Cardiac fibroblast (primary cell): ENCODE data around the gene KRTAP1-4.

ENCODE experiments used
- DNase-seq, 2 donors: peaks; one replicate each; pipeline versions ENCODE4 v3.0.0 to v3.0.0-alpha.2; 2010; ENCODE audit warnings: low read depth in 2 of 2
- H3K4me3 ChIP-seq, 2 donors: replicated peaks in 1 of 2; 1 replicate in 1 of 2; 2 replicates in 1 of 2; pipeline ENCODE4 v1.5.1; 2011; ENCODE audit warnings: low read depth in 2 of 2, low read length in 2 of 2, mild to moderate bottlenecking in 2 of 2, moderate library complexity in 1 of 2
- CTCF ChIP-seq: IDR thresholded peaks from one replicate; pipeline ENCODE4 v1.5.1; 2011; ENCODE audit warnings: low read depth, mild to moderate bottlenecking, low read length, inconsistent platforms

KRTAP1-4 gene

GRCh38 chr17:41019415-41019814, 10.6 kb downstream of the KRTAP1-4 start:
- H3K4me3 ChIP-seq: no peak overlapping the region
- TF ChIP-seq CTCF: no peak

GRCh38 chr17:41018541-41018940, 11.5 kb downstream of the KRTAP1-4 start:
- H3K4me3 ChIP-seq: no peak overlapping the region
- no peak for DNase-seq
- TF ChIP-seq CTCF: no peak

More at GRCh38 chr17:41019415-41019814, 10.6 kb downstream of the KRTAP1-4 start:
- DNase-seq: no peak

GRCh38 chr17:41016578-41017215, 13.3 kb downstream of the KRTAP1-4 start:
- no peak for DNase-seq
- TF ChIP-seq CTCF: no peak
- H3K4me3 ChIP-seq: no peak overlapping the region

GRCh38 chr17:41015454-41015853, 14.5 kb downstream of the KRTAP1-4 start:
- TF ChIP-seq CTCF: no peak
- H3K4me3 ChIP-seq: no peak overlapping the region
- DNase-seq: no peak

DNA sequence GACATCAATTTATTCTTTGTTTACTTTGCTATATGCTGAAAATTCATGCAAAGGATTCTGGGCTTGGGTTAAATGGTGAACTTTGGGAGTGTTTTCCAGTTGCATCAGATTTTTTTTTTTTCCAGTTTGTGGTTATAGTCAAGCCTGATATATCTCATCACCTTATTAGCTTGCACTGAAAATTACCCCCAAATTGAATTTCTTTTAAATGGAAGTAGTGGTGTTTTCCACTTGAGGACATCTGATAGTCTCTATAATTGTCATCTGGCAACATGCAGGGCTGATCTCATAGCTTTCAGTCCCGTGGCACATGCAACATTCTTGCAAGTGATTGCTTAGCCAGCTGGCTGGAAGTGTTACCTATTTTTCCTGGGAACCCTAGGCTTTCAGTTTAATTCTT, 16.4 kb downstream of the KRTAP1-4 start:
- H3K4me3 ChIP-seq: no peak overlapping the region
- no peak for TF ChIP-seq CTCF
- DNase-seq: peak in 1 of 2 donors; percentile 8

- DNase-seq: peak in 1 of 2 donors; percentile 4
- no peak overlapping the region for H3K4me3 ChIP-seq
- no peak for TF ChIP-seq CTCF
These were observed 16.8 kb downstream of the KRTAP1-4 start for GRCh38 chr17:41013181-41013580.
